Panc1 (cell line): ENCODE data around the gene DCBLD2. TPM values are rescaled to one million over a fixed set of nuclear protein-coding genes. Genes with fewer than 3 reads are reported as not detected.

Source experiments
- ATAC-seq: fragments of 200-7000 bp; cut with Tn5 transposase; 2 replicates; pipeline ENCODE4 v1.9.1; 2020; ENCODE audit warnings: mild to moderate bottlenecking, moderate library complexity
- BruUV-seq: library from RNA; stranded (reverse); fragments of 400-500 nt; replicated peaks from 2 replicates; lab custom pipeline; 2021; lab: Mats Ljungman, UMichigan
- CTCF ChIA-PET: fragments of 300-600 bp; sonication (Branson Sonifier 250); formaldehyde crosslinking; loops from one replicate; lab custom pipeline; 2022; ENCODE audit warnings: antibody characterized with exemption; lab: Charles Lee
- POLR2A ChIA-PET: fragments of 300-600 bp; sonication (Branson Sonifier 250); formaldehyde crosslinking; loops from one replicate; lab custom pipeline; 2022; ENCODE audit warnings: antibody characterized with exemption; lab: Charles Lee
- DNase-seq: peaks from one replicate; pipeline ENCODE4 v3.0.0-alpha.2; 2010; ENCODE audit warnings: low read depth, low spot score
- H3K27ac ChIP-seq: 2 replicates; pipeline ENCODE4 v1.5.1; 2011; ENCODE audit warnings: mild to moderate bottlenecking, low read length, inconsistent platforms
- H3K27me3 ChIP-seq: fragments of 200-500 bp; sonication (Bioruptor generic); 2 replicates; pipeline ENCODE4 v1.6.0; 2014; ENCODE audit warnings: low read length, inconsistent platforms; ENCODE audit not compliant: control insufficient read depth, insufficient read depth
- H3K36me3 ChIP-seq: fragments of 200-500 bp; sonication (Bioruptor generic); 2 replicates; pipeline ENCODE4 v1.5.1; 2014; ENCODE audit warnings: inconsistent platforms, mild to moderate bottlenecking, low read length, moderate library complexity; ENCODE audit not compliant: control insufficient read depth, insufficient read depth
- H3K4me1 ChIP-seq: 2 replicates; pipeline ENCODE4 v1.5.1; 2011; ENCODE audit warnings: inconsistent platforms, mild to moderate bottlenecking, low read length, moderate library complexity; ENCODE audit not compliant: control insufficient read depth, insufficient read depth
- H3K4me3 ChIP-seq, 2 experiments: 2 replicates each; pipeline ENCODE4 v1.5.1; 2011 to 2012; ENCODE audit warnings: low read depth in 2 of 2, low read length in 2 of 2, mild to moderate bottlenecking in 2 of 2, inconsistent platforms in 1 of 2, moderate library complexity in 1 of 2
- H3K9me3 ChIP-seq: fragments of 200-500 bp; sonication (Bioruptor generic); 2 replicates; pipeline ENCODE4 v1.5.1; 2014; ENCODE audit warnings: low read depth, mild to moderate bottlenecking, inconsistent platforms, low read length, moderate library complexity; ENCODE audit not compliant: control insufficient read depth, insufficient read depth
- POLR2AphosphoS5 ChIP-seq: IDR thresholded peaks from 2 replicates; pipeline ENCODE4 v1.6.1; 2012; ENCODE audit warnings: mild to moderate bottlenecking, low read depth, low read length, moderate library complexity
- SIN3A ChIP-seq: IDR thresholded peaks from 2 replicates; pipeline ENCODE4 v1.6.1; 2012; ENCODE audit warnings: low read depth, mild to moderate bottlenecking, low read length, moderate library complexity, borderline replicate concordance; ENCODE audit not compliant: insufficient read depth
- TCF7L2 ChIP-seq: IDR thresholded peaks from 2 replicates; pipeline ENCODE4 v1.6.1; 2011; ENCODE audit warnings: mild to moderate bottlenecking, low read depth, low read length, inconsistent platforms
- in situ Hi-C: cut with HindIII; loops from 2 replicates; pipeline ENCODE4 v1.10.0; 2016; ENCODE audit warnings: low sequenced_read_pairs, low pct_unique_long_range_greater_than_20kb
- intact Hi-C: fragments of 100-400 bp; cut with micrococcal nuclease; formaldehyde crosslinking; loops from one replicate; pipeline ENCODE4 v1.10.0; 2022; ENCODE audit not compliant: unreplicated experiment
- total RNA-seq: library from RNA; stranded (reverse); gene quantifications from one replicate; pipeline ENCODE4 v1.2.1, GENCODE V29; 2021; ENCODE audit not compliant: unreplicated experiment
- TF ChIP-seq, protein P1 (sequence below): fragments of 450-650 bp; IDR thresholded peaks from 2 replicates; pipeline ENCODE4 v1.5.1; 2017; ENCODE audit warnings: mild to moderate bottlenecking
- TF ChIP-seq, protein P2 (sequence below), 2 experiments: IDR thresholded peaks; 2 replicates each; pipeline ENCODE4 v1.6.1; 2011 to 2012; ENCODE audit warnings: low read depth in 2 of 2, control low read depth in 1 of 2, low read length in 1 of 2, mild to moderate bottlenecking in 1 of 2, moderate library complexity in 1 of 2; ENCODE audit not compliant: insufficient read depth in 1 of 2

DCBLD2 gene
- total RNA-seq, 1 experiment from 2014 or later = 54.4 TPM

DNA sequence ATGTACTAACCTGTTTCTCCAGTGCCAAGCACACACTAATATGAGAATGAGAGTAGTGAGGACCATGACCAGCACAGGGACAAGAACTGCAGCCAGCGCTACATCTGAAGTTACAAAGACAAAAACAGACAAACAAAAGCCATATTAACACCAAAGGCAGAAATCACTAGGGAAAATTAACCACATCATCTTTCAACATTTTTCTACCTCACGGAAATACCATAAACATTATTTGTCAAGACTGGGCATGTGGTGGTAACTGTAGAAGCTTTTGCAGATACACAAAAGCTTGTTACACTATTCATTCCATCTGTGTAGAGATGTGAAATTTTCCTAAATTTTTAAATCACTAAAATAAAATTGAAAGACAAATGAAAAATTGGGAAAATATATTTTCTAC, 93.4 kb downstream of the DCBLD2 start:
- ChIA-PET POLR2A (no interaction called here), CTCF (no interaction called here)
- intact Hi-C loops = no loop called here
- Histone ChIP-seq H3K27me3 (no peaks in the 10 kb centered on the region), H3K4me3 (no peak overlapping the region), H3K4me1 (no peaks in the 10 kb centered on the region), H3K36me3 (peaks cover 10% of the 10 kb centered on the region; the same call in 1 of the 2 replicates), H3K27ac (no peak overlapping the region), H3K9me3 (no peaks in the 10 kb centered on the region)
- in situ Hi-C loops = no loop called here
- TF ChIP-seq, protein P1, sequence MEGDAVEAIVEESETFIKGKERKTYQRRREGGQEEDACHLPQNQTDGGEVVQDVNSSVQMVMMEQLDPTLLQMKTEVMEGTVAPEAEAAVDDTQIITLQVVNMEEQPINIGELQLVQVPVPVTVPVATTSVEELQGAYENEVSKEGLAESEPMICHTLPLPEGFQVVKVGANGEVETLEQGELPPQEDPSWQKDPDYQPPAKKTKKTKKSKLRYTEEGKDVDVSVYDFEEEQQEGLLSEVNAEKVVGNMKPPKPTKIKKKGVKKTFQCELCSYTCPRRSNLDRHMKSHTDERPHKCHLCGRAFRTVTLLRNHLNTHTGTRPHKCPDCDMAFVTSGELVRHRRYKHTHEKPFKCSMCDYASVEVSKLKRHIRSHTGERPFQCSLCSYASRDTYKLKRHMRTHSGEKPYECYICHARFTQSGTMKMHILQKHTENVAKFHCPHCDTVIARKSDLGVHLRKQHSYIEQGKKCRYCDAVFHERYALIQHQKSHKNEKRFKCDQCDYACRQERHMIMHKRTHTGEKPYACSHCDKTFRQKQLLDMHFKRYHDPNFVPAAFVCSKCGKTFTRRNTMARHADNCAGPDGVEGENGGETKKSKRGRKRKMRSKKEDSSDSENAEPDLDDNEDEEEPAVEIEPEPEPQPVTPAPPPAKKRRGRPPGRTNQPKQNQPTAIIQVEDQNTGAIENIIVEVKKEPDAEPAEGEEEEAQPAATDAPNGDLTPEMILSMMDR = no peak
- TF ChIP-seq SIN3A = no peak
- no peak for DNase-seq
- no TSS peak for BruUV-seq
- ATAC-seq = no peak

DNA sequence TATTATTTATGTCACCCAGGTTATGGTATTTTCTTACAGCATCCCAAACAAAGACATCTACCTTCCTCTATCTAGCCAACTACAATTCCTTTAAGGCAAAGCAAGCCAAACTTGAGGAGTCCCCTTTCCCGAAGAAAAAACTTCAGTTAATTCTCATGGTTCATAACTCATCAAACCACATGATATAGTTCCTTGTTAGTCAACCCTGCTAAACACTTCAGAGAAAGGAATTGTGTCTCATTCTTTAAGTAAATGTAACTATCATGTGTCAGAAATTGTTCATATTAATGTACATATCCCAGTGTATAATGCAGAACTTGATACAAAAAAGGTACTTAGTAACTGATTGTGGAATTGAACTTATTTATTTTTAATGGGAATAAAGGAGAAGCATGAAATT, 93.9 kb downstream of the DCBLD2 start:
- CTCF ChIA-PET = no interaction called here

More for the DNA sequence above, 93.9 kb downstream of the DCBLD2 start:
- intact Hi-C loops (no loop called here), in situ Hi-C loops (no loop called here)
- POLR2A ChIA-PET = no interaction called here
- no peak overlapping the region for H3K27ac ChIP-seq
- H3K4me3 ChIP-seq = no peak overlapping the region
- H3K36me3 ChIP-seq = peaks cover 10% of the 10 kb centered on the region; the same call in 1 of the 2 replicates
- ATAC-seq (no peak), DNase-seq (no peak)
- no peaks in the 10 kb centered on the region for H3K4me1 ChIP-seq
- TF ChIP-seq, protein P2, sequence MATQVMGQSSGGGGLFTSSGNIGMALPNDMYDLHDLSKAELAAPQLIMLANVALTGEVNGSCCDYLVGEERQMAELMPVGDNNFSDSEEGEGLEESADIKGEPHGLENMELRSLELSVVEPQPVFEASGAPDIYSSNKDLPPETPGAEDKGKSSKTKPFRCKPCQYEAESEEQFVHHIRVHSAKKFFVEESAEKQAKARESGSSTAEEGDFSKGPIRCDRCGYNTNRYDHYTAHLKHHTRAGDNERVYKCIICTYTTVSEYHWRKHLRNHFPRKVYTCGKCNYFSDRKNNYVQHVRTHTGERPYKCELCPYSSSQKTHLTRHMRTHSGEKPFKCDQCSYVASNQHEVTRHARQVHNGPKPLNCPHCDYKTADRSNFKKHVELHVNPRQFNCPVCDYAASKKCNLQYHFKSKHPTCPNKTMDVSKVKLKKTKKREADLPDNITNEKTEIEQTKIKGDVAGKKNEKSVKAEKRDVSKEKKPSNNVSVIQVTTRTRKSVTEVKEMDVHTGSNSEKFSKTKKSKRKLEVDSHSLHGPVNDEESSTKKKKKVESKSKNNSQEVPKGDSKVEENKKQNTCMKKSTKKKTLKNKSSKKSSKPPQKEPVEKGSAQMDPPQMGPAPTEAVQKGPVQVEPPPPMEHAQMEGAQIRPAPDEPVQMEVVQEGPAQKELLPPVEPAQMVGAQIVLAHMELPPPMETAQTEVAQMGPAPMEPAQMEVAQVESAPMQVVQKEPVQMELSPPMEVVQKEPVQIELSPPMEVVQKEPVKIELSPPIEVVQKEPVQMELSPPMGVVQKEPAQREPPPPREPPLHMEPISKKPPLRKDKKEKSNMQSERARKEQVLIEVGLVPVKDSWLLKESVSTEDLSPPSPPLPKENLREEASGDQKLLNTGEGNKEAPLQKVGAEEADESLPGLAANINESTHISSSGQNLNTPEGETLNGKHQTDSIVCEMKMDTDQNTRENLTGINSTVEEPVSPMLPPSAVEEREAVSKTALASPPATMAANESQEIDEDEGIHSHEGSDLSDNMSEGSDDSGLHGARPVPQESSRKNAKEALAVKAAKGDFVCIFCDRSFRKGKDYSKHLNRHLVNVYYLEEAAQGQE (IDR thresholded peaks at IDR 0.05; ENCODE audit: insufficient read depth in 1 of 2, low read depth in 2 of 2, low read length in 1 of 2) = no peak
- TF ChIP-seq, protein P1 = no peak
- TF ChIP-seq TCF7L2 = no peak
- TF ChIP-seq SIN3A = no peak
- no peak for TF ChIP-seq POLR2AphosphoS5
- no peaks in the 10 kb centered on the region for H3K27me3 ChIP-seq
- H3K9me3 ChIP-seq = no peaks in the 10 kb centered on the region
- no TSS peak for BruUV-seq
